OCI-LY1 (cell line): ENCODE results near the gene EDN2.

Experiments used
- CTCF ChIP-seq: fragments of 200-600 bp; sonication (generic), shearing (Covaris generic); IDR thresholded peaks from 2 replicates; pipeline ENCODE4 v1.5.1; 2017; ENCODE audit warnings: mild to moderate bottlenecking, antibody characterized with exemption, low read length, moderate library complexity, mixed read lengths
- EZH2 ChIP-seq: fragments of 200-600 bp; sonication (generic), shearing (Covaris generic); IDR thresholded peaks from 2 replicates; pipeline ENCODE4 v1.8.0; 2017; ENCODE audit warnings: borderline replicate concordance, mixed run types, mild to moderate bottlenecking, antibody characterized with exemption, low read length, moderate library complexity, mixed read lengths

GRCh38 chr1:41436281-41437010 is 48.0 kb downstream of the EDN2 start:
- no peak for TF ChIP-seq CTCF
- TF ChIP-seq EZH2 = no peak
